Liver (tissue), 9 donors: ENCODE results near the gene FBP2. TPM values are rescaled to one million over a fixed set of nuclear protein-coding genes. Genes with fewer than 3 reads are reported as not detected.
A peak's percentile ranks its signal among the peaks of the same experiment; 100 is the strongest.

Experiments
- DNase-seq: peaks from one replicate; pipeline ENCODE4 v3.0.0-alpha.2; 2017; ENCODE audit warnings: low spot score
- H3K27ac ChIP-seq, 2 donors: one replicate each; pipeline ENCODE4 v1.7.0; 2013; ENCODE audit warnings: inconsistent platforms in 2 of 2, low read length in 2 of 2, control low read depth in 1 of 2, low read depth in 1 of 2, mild to moderate bottlenecking in 1 of 2
- H3K27me3 ChIP-seq, 4 donors: one replicate each; pipeline versions ENCODE4 v1.6.1 to v1.7.0; 2013; ENCODE audit warnings: low read length in 3 of 4, inconsistent platforms in 1 of 4, mild to moderate bottlenecking in 1 of 4, moderate library complexity in 1 of 4; ENCODE audit not compliant: control insufficient read depth in 4 of 4, insufficient read depth in 4 of 4
- H3K36me3 ChIP-seq, 4 donors: one replicate each; pipeline versions ENCODE4 v1.6.1 to v1.7.0; 2013; ENCODE audit warnings: low read length in 3 of 4, mild to moderate bottlenecking in 3 of 4, low read depth in 1 of 4, moderate library complexity in 1 of 4; ENCODE audit not compliant: control insufficient read depth in 4 of 4, insufficient read depth in 3 of 4
- H3K4me1 ChIP-seq, 4 donors: one replicate each; pipeline versions ENCODE4 v1.6.1 to v1.7.0; 2013; ENCODE audit warnings: low read length in 3 of 4, mild to moderate bottlenecking in 3 of 4, moderate library complexity in 1 of 4; ENCODE audit not compliant: control insufficient read depth in 4 of 4, insufficient read depth in 4 of 4
- H3K4me3 ChIP-seq, 3 donors: one replicate each; pipeline versions ENCODE4 v1.6.1 to v1.7.0; 2013; ENCODE audit warnings: low read length in 3 of 3, control low read depth in 1 of 3, low read depth in 1 of 3, mild to moderate bottlenecking in 1 of 3
- H3K9ac ChIP-seq, 2 donors: one replicate each; pipeline ENCODE4 v1.7.0; 2013; ENCODE audit warnings: low read length in 2 of 2, mild to moderate bottlenecking in 2 of 2, moderate library complexity in 2 of 2, control low read depth in 1 of 2, low read depth in 1 of 2
- H3K9me3 ChIP-seq, 4 donors: one replicate each; pipeline versions ENCODE4 v1.6.1 to v1.7.0; 2013; ENCODE audit warnings: low read length in 3 of 4; ENCODE audit not compliant: control insufficient read depth in 4 of 4
- EGR1 ChIP-seq, 2 donors: IDR thresholded peaks; 2 replicates each; pipeline ENCODE4 v1.6.1; 2016 to 2018; ENCODE audit warnings: antibody characterized with exemption in 2 of 2, low read depth in 2 of 2
- FOXA1 ChIP-seq: IDR thresholded peaks from 2 replicates; pipeline ENCODE4 v1.6.1; 2016; ENCODE audit warnings: antibody characterized with exemption
- FOXA2 ChIP-seq: IDR thresholded peaks from 2 replicates; pipeline ENCODE4 v1.6.1; 2016; ENCODE audit warnings: antibody characterized with exemption
- GABPA ChIP-seq, 2 donors: IDR thresholded peaks in 1 of 2; conservative IDR thresholded peaks in 1 of 2; 2 replicates each; pipeline ENCODE4 v1.6.1; 2016; ENCODE audit warnings: antibody characterized with exemption in 2 of 2, mild to moderate bottlenecking in 1 of 2, moderate library complexity in 1 of 2
- HNF4A ChIP-seq, 2 donors: conservative IDR thresholded peaks; 2 replicates each; pipeline ENCODE4 v1.6.1; 2016; ENCODE audit warnings: antibody characterized with exemption in 2 of 2, mild to moderate bottlenecking in 2 of 2
- HNF4G ChIP-seq: IDR thresholded peaks from 2 replicates; pipeline ENCODE4 v1.6.1; 2016; ENCODE audit warnings: antibody characterized with exemption
- JUND ChIP-seq, 2 donors: IDR thresholded peaks; 2 replicates each; pipeline ENCODE4 v1.6.1; 2016; ENCODE audit warnings: antibody characterized with exemption in 2 of 2
- NR2F2 ChIP-seq: IDR thresholded peaks from 2 replicates; pipeline ENCODE4 v1.6.1; 2016; ENCODE audit warnings: antibody characterized with exemption
- RAD21 ChIP-seq, 2 donors: IDR thresholded peaks; 2 replicates each; pipeline ENCODE4 v1.6.1; 2016; ENCODE audit warnings: antibody characterized with exemption in 2 of 2, mild to moderate bottlenecking in 2 of 2
- RXRA ChIP-seq, 2 donors: IDR thresholded peaks; 2 replicates each; pipeline ENCODE4 v1.6.1; 2017 to 2018; ENCODE audit warnings: antibody characterized with exemption in 2 of 2, mild to moderate bottlenecking in 1 of 2
- SP1 ChIP-seq: IDR thresholded peaks from 2 replicates; pipeline ENCODE4 v1.6.1; 2018; ENCODE audit warnings: antibody characterized with exemption, mild to moderate bottlenecking
- TAF1 ChIP-seq: conservative IDR thresholded peaks from 2 replicates; pipeline ENCODE4 v1.6.1; 2016; ENCODE audit warnings: antibody characterized with exemption, mild to moderate bottlenecking
- YY1 ChIP-seq: IDR thresholded peaks from 2 replicates; pipeline ENCODE4 v1.6.1; 2016; ENCODE audit warnings: antibody characterized with exemption, mild to moderate bottlenecking
- WGBS: extraction: QIAGEN DNeasy Blood & Tissue Kit; methylation state at CpG from one replicate; pipeline ENCODE4 v1.1.7; 2013; 5-methylcytosine and 5-hydroxymethylcytosine counted together
- polyA plus RNA-seq, 2 donors: library from polyadenylated mRNA; stranded (reverse) in 1 of 2; unstranded in 1 of 2; fragments of 200-250 nt in 1 of 2; fragments of >200 nt in 1 of 2; fragmentation: Nextera tagmentation in 1 of 2; extraction: Ambion mirVana in 1 of 2; gene quantifications; one replicate each; pipeline versions ENCODE4 v1.2.1 to v1.2.3, GENCODE V29; 2013 to 2015
- total RNA-seq, 2 donors: library from RNA; depleted of rRNA; stranded (reverse); fragments of >200 nt; gene quantifications; one replicate each; pipeline ENCODE4 v1.2.3, GENCODE V29; 2014
- TF ChIP-seq, protein P1 (sequence below): fragments of 150-350 bp; IDR thresholded peaks from 2 replicates; pipeline ENCODE4 v1.5.1; 2017; ENCODE audit warnings: improper control_type of control experiment, low read depth, low read length; ENCODE audit not compliant: missing input control
- TF ChIP-seq, protein P2 (sequence below): IDR thresholded peaks from 2 replicates; pipeline ENCODE4 v1.6.1; 2016; ENCODE audit warnings: antibody characterized with exemption
- TF ChIP-seq, protein P3 (sequence below): IDR thresholded peaks from 2 replicates; pipeline ENCODE4 v1.6.1; 2016; ENCODE audit warnings: antibody characterized with exemption
- TF ChIP-seq, protein P4 (sequence below): IDR thresholded peaks from 2 replicates; pipeline ENCODE4 v1.6.1; 2016; ENCODE audit warnings: antibody characterized with exemption, mild to moderate bottlenecking
- TF ChIP-seq, protein P5 (sequence below): IDR thresholded peaks from 2 replicates; pipeline ENCODE4 v1.6.1; 2016; ENCODE audit warnings: antibody characterized with exemption
- donor health status: healthy.
- donor health status: healthy.
- donor health status: healthy.
- donor health status: healthy.
- donor health status: healthy.

The FBP2 gene
- total and polyA plus RNA-seq, 4 donors, result not detected

DNA sequence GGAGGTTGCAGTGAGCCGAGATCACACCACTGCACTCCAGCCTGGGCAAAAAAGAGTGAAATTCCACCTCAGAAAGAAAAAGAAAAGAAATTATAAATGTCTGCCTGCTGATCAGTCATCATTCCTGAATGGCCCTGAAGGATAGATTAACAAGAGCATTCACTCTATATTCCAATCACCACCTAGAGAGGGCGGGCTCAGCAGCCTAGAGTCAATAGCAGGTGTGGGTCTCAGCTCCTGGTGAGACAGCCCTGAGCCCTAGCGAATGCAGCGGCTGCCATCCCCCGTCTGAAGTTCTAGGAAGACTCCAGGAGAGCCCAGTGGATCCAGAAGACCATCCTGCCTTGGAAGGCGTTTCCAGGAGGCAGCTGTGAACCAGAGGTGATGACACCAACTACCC lies 33.7 kb upstream of the FBP2 start:
- no peak for DNase-seq
- Histone ChIP-seq H3K9ac (no peak overlapping the region), H3K4me3 (no peak overlapping the region), H3K4me1 (peaks cover 8 to 58% (median 42%) of the 10 kb centered on the region in 4 donors), H3K27me3 (no peaks in the 10 kb centered on the region), H3K27ac (peak overlapping the region in 1 of 2 donors; percentile 28), H3K9me3 (no peaks in the 10 kb centered on the region), H3K36me3 (peaks cover 0 to 14% (median 5%) of the 10 kb centered on the region in 4 donors)
- 89% methylated on average over 6 of the region's 6 CpGs for WGBS
- no peak for TF ChIP-seq FOXA1
- TF ChIP-seq, protein P1, sequence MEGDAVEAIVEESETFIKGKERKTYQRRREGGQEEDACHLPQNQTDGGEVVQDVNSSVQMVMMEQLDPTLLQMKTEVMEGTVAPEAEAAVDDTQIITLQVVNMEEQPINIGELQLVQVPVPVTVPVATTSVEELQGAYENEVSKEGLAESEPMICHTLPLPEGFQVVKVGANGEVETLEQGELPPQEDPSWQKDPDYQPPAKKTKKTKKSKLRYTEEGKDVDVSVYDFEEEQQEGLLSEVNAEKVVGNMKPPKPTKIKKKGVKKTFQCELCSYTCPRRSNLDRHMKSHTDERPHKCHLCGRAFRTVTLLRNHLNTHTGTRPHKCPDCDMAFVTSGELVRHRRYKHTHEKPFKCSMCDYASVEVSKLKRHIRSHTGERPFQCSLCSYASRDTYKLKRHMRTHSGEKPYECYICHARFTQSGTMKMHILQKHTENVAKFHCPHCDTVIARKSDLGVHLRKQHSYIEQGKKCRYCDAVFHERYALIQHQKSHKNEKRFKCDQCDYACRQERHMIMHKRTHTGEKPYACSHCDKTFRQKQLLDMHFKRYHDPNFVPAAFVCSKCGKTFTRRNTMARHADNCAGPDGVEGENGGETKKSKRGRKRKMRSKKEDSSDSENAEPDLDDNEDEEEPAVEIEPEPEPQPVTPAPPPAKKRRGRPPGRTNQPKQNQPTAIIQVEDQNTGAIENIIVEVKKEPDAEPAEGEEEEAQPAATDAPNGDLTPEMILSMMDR, result no peak
- TF ChIP-seq JUND (IDR thresholded peaks at IDR 0.05), result no peak
- no peak for TF ChIP-seq FOXA2
- no peak for TF ChIP-seq RAD21 (IDR thresholded peaks at IDR 0.05)
- TF ChIP-seq, protein P2, sequence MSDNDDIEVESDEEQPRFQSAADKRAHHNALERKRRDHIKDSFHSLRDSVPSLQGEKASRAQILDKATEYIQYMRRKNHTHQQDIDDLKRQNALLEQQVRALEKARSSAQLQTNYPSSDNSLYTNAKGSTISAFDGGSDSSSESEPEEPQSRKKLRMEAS, result no peak
- TF ChIP-seq, protein P3, sequence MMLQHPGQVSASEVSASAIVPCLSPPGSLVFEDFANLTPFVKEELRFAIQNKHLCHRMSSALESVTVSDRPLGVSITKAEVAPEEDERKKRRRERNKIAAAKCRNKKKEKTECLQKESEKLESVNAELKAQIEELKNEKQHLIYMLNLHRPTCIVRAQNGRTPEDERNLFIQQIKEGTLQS, result no peak
- TF ChIP-seq, protein P4, sequence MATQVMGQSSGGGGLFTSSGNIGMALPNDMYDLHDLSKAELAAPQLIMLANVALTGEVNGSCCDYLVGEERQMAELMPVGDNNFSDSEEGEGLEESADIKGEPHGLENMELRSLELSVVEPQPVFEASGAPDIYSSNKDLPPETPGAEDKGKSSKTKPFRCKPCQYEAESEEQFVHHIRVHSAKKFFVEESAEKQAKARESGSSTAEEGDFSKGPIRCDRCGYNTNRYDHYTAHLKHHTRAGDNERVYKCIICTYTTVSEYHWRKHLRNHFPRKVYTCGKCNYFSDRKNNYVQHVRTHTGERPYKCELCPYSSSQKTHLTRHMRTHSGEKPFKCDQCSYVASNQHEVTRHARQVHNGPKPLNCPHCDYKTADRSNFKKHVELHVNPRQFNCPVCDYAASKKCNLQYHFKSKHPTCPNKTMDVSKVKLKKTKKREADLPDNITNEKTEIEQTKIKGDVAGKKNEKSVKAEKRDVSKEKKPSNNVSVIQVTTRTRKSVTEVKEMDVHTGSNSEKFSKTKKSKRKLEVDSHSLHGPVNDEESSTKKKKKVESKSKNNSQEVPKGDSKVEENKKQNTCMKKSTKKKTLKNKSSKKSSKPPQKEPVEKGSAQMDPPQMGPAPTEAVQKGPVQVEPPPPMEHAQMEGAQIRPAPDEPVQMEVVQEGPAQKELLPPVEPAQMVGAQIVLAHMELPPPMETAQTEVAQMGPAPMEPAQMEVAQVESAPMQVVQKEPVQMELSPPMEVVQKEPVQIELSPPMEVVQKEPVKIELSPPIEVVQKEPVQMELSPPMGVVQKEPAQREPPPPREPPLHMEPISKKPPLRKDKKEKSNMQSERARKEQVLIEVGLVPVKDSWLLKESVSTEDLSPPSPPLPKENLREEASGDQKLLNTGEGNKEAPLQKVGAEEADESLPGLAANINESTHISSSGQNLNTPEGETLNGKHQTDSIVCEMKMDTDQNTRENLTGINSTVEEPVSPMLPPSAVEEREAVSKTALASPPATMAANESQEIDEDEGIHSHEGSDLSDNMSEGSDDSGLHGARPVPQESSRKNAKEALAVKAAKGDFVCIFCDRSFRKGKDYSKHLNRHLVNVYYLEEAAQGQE, result no peak
- no peak for TF ChIP-seq RXRA (IDR thresholded peaks at IDR 0.05)
- TF ChIP-seq YY1, result no peak
- TF ChIP-seq EGR1 (IDR thresholded peaks at IDR 0.05; ENCODE audit: low read depth in 2 of 2), result no peak
- no peak for TF ChIP-seq HNF4A (conservative IDR thresholded peaks at IDR 0.05)
- no peak for TF ChIP-seq GABPA (IDR thresholded peaks at IDR 0.05 in 1 of 2, conservative IDR thresholded peaks at IDR 0.05 in 1 of 2)
- TF ChIP-seq HNF4G, result no peak
- TF ChIP-seq, protein P5, sequence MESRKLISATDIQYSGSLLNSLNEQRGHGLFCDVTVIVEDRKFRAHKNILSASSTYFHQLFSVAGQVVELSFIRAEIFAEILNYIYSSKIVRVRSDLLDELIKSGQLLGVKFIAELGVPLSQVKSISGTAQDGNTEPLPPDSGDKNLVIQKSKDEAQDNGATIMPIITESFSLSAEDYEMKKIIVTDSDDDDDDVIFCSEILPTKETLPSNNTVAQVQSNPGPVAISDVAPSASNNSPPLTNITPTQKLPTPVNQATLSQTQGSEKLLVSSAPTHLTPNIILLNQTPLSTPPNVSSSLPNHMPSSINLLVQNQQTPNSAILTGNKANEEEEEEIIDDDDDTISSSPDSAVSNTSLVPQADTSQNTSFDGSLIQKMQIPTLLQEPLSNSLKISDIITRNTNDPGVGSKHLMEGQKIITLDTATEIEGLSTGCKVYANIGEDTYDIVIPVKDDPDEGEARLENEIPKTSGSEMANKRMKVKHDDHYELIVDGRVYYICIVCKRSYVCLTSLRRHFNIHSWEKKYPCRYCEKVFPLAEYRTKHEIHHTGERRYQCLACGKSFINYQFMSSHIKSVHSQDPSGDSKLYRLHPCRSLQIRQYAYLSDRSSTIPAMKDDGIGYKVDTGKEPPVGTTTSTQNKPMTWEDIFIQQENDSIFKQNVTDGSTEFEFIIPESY, result no peak
- TF ChIP-seq TAF1, result no peak
- TF ChIP-seq NR2F2, result no peak
- TF ChIP-seq SP1, result no peak
